Sigmoid colon (tissue), 7 donors: ENCODE data around the gene SPEM3. TPM values are rescaled to one million over a fixed set of nuclear protein-coding genes. Genes with fewer than 3 reads are reported as not detected.
A peak's percentile ranks its signal among the peaks of the same experiment; 100 is the strongest.

Source experiments
- DNase-seq: peaks from one replicate; pipeline ENCODE4 v3.0.0-alpha.2; 2019
- H3K27ac ChIP-seq, 4 donors: fragments of 200-600 bp; sonication (generic); one replicate each; pipeline ENCODE4 v1.5.1; 2016 to 2019; ENCODE audit warnings: mild to moderate bottlenecking in 1 of 4
- H3K27me3 ChIP-seq, 3 donors: fragments of 200-600 bp; sonication (generic); one replicate each; pipeline ENCODE4 v1.5.1; 2019; ENCODE audit warnings: mild to moderate bottlenecking in 1 of 3
- H3K36me3 ChIP-seq, 4 donors: fragments of 200-600 bp; sonication (generic); one replicate each; pipeline ENCODE4 v1.5.1; 2016 to 2019
- H3K4me1 ChIP-seq, 4 donors: fragments of 200-600 bp; sonication (generic); one replicate each; pipeline ENCODE4 v1.5.1; 2017 to 2019
- H3K4me3 ChIP-seq, 4 donors: fragments of 200-600 bp; sonication (generic); one replicate each; pipeline ENCODE4 v1.5.1; 2017 to 2019; ENCODE audit warnings: mild to moderate bottlenecking in 2 of 4, moderate library complexity in 1 of 4
- H3K9me3 ChIP-seq, 4 donors: fragments of 200-600 bp in 3 of 4; sonication (generic) in 3 of 4; one replicate each; pipeline versions ENCODE4 v1.5.1 to v1.6.1; 2013 to 2019
- EP300 ChIP-seq, 4 donors: sonication (generic); formaldehyde crosslinking; IDR thresholded peaks; one replicate each; pipeline ENCODE4 v1.6.1; 2017; ENCODE audit warnings: antibody characterized with exemption in 4 of 4
- POLR2A ChIP-seq, 2 donors: fragments of 450-650 bp; IDR thresholded peaks; one replicate each; pipeline ENCODE4 v1.6.1; 2016; ENCODE audit warnings: antibody characterized with exemption in 2 of 2, mild to moderate bottlenecking in 2 of 2, moderate library complexity in 2 of 2
- POLR2AphosphoS5 ChIP-seq, 4 donors: sonication (generic); formaldehyde crosslinking; IDR thresholded peaks; one replicate each; pipeline ENCODE4 v1.6.1; 2017; ENCODE audit warnings: antibody characterized with exemption in 4 of 4
- WGBS, 2 donors: extraction: QIAGEN DNeasy Blood & Tissue Kit; methylation state at CpG; one replicate each; pipeline ENCODE4 v1.1.7; 2013; 5-methylcytosine and 5-hydroxymethylcytosine counted together
- intact Hi-C: fragments of 100-400 bp; cut with DNase I; formaldehyde crosslinking; loops from one replicate; pipeline ENCODE4 v1.15.1; 2023
- polyA plus RNA-seq, 3 donors: library from polyadenylated mRNA; stranded (reverse); fragments of 200-250 nt; gene quantifications; one replicate each; pipeline ENCODE4 v1.2.3, GENCODE V29; 2013
- total RNA-seq, 4 donors: library from RNA; depleted of rRNA; stranded (reverse); fragments of >200 nt; gene quantifications; one replicate each; pipeline ENCODE4 v1.1.0, GENCODE V29; 2016
- TF ChIP-seq, protein P1 (sequence below), 4 experiments: fragments of 450-650 bp in 3 of 4; fragments of 200-600 bp in 1 of 4; IDR thresholded peaks; one replicate each; pipeline ENCODE4 v1.5.1; 2016 to 2019; ENCODE audit warnings: antibody characterized with exemption in 4 of 4, mild to moderate bottlenecking in 3 of 4, moderate library complexity in 2 of 4
- donor health status: healthy with polysubstance abuse.
- donor health status: Bipolar disorder and iron deficiency.
- donor health status: healthy.

Gene SPEM3
- total and polyA plus RNA-seq, 7 donors: not detected

GRCh38 chr17:7439462-7440112, 10.9 kb downstream of the SPEM3 start, which contains the start of gene FGF11:
Gene FGF11, plus strand, starts transcription at chr17:7439512. Its CDS starts 109 bp downstream, at chr17:7439621.
- Histone ChIP-seq H3K4me3 (peak within 1 kb of the TSS in 3 of 4 donors; percentile 14 to 43 (median 33)), H3K27me3 (peaks cover 46 to 79% (median 67%) of the 10 kb centered on the region in 3 donors), H3K4me1 (peaks cover 0 to 59% (median 51%) of the 10 kb centered on the region in 4 donors), H3K27ac (no peak within 1 kb of the TSS), H3K9me3 (no peaks in the 10 kb centered on the region), H3K36me3 (no peaks in the 10 kb centered on the region)
- intact Hi-C loops: no loop called here
- TF ChIP-seq POLR2AphosphoS5 (IDR thresholded peaks at IDR 0.05) (no peak), EP300 (IDR thresholded peaks at IDR 0.05) (no peak)
- TF ChIP-seq, protein P1, sequence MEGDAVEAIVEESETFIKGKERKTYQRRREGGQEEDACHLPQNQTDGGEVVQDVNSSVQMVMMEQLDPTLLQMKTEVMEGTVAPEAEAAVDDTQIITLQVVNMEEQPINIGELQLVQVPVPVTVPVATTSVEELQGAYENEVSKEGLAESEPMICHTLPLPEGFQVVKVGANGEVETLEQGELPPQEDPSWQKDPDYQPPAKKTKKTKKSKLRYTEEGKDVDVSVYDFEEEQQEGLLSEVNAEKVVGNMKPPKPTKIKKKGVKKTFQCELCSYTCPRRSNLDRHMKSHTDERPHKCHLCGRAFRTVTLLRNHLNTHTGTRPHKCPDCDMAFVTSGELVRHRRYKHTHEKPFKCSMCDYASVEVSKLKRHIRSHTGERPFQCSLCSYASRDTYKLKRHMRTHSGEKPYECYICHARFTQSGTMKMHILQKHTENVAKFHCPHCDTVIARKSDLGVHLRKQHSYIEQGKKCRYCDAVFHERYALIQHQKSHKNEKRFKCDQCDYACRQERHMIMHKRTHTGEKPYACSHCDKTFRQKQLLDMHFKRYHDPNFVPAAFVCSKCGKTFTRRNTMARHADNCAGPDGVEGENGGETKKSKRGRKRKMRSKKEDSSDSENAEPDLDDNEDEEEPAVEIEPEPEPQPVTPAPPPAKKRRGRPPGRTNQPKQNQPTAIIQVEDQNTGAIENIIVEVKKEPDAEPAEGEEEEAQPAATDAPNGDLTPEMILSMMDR (IDR thresholded peaks at IDR 0.05): no peak
- 3% methylated on average over 50 of the region's 50 CpGs for WGBS, 2 donors
- no peak for DNase-seq

DNA sequence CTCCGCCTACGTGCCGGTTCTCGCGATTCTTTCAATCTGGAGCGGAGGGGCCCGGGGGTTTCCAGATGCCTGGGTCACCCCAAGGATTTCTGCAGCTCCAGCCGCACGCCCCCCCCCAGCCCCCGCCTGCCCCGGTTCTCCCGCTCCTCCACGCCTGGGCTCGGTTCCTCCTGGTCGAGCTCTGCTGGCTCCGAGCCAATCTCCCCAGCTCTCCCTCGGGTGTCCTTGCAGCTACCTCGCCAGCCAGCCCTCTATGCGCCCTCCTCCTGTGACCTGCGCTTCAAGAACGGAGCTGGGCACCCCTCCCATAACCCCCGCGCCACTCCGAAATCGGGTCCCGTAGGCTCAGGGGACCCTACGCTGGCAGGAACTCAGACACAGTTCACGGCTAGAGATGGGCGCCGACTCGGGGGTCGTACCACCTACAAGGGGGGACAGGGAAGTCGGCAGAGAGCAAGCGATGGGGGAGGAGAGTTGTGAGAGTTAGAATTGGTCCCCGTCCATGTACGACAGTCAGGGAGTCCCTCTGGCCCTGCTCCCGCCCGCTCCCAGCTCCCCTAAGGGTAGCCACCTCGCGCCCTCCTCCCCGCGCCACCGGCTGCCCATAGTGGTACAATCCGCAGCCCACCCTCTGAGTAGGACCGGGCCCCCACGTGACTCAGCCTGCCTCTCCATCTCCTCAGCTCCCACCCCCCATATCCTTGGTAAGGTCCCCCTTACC, 11.6 kb downstream of the SPEM3 start:
- Histone ChIP-seq H3K4me3 (peak overlapping the region in 3 of 4 donors; percentile 14 to 43 (median 33)), H3K9me3 (no peaks in the 10 kb centered on the region), H3K27ac (no peak overlapping the region), H3K36me3 (no peaks in the 10 kb centered on the region), H3K4me1 (peaks cover 0 to 64% (median 55%) of the 10 kb centered on the region in 4 donors), H3K27me3 (peaks cover 53 to 79% (median 67%) of the 10 kb centered on the region in 3 donors)
- intact Hi-C loops: no loop called here
- TF ChIP-seq POLR2A (IDR thresholded peaks at IDR 0.05) (no peak), POLR2AphosphoS5 (IDR thresholded peaks at IDR 0.05) (peak in 1 of 4 donors; percentile 9)
- 2 to 3% methylated on average over 46 of the region's 46 CpGs for WGBS, 2 donors
- peak; percentile 80 for DNase-seq

DNA sequence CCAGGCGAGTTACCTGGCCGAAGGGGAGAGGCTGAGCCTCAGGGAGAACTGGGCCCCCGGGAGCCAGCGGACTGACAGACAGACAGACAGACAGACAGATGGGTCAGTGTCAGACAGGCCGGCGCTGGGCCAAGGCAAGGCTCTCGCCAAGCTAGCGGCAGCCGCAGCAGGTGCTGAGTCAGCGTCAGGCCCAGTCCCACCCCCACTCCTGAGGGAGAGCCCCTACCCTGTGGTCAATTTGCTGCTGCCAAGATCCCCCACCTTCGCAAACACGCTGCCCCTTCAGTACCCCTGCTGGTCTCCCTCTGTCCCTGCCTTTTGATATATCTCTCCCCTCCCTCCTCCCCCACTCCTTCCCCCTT, 12.2 kb downstream of the SPEM3 start:
- no peak for DNase-seq
- H3K4me1 ChIP-seq: peaks cover 0 to 64% (median 53%) of the 10 kb centered on the region in 4 donors

GRCh38 chr17:7441266-7441665, 12.6 kb downstream of the SPEM3 start:
- DNase-seq: no peak
- TF ChIP-seq POLR2A (IDR thresholded peaks at IDR 0.05) (no peak), EP300 (IDR thresholded peaks at IDR 0.05) (no peak), POLR2AphosphoS5 (IDR thresholded peaks at IDR 0.05) (no peak)
- TF ChIP-seq, protein P1 (IDR thresholded peaks at IDR 0.05): no peak
- intact Hi-C loops: no loop called here
- Histone ChIP-seq H3K9me3 (no peaks in the 10 kb centered on the region), H3K4me3 (no peak overlapping the region), H3K4me1 (peaks cover 0 to 61% (median 49%) of the 10 kb centered on the region in 4 donors), H3K27me3 (peaks cover 45 to 79% (median 67%) of the 10 kb centered on the region in 3 donors), H3K36me3 (no peaks in the 10 kb centered on the region), H3K27ac (no peak overlapping the region)
- WGBS, 2 donors: 73 to 81% methylated on average over 7 of the region's 7 CpGs

More for the DNA sequence above, 12.2 kb downstream of the SPEM3 start:
- WGBS, 2 donors: 10% methylated on average over 12 of the region's 12 CpGs
- Histone ChIP-seq H3K27ac (no peak overlapping the region), H3K27me3 (peaks cover 50 to 79% (median 68%) of the 10 kb centered on the region in 3 donors), H3K9me3 (no peaks in the 10 kb centered on the region), H3K4me3 (no peak overlapping the region), H3K36me3 (no peaks in the 10 kb centered on the region)
- intact Hi-C loops: no loop called here
- TF ChIP-seq, protein P1 (IDR thresholded peaks at IDR 0.05): no peak
- no peak for TF ChIP-seq POLR2A (IDR thresholded peaks at IDR 0.05)

- Histone ChIP-seq H3K4me1 (peaks cover 0 to 58% (median 43%) of the 10 kb centered on the region in 4 donors), H3K27ac (no peak overlapping the region), H3K4me3 (no peak overlapping the region), H3K9me3 (no peaks in the 10 kb centered on the region), H3K27me3 (peaks cover 42 to 81% (median 74%) of the 10 kb centered on the region in 3 donors), H3K36me3 (no peaks in the 10 kb centered on the region)
- 72 to 91% methylated on average over 2 of the region's 2 CpGs for WGBS, 2 donors
- TF ChIP-seq EP300 (IDR thresholded peaks at IDR 0.05) (no peak), POLR2AphosphoS5 (IDR thresholded peaks at IDR 0.05) (no peak), POLR2A (IDR thresholded peaks at IDR 0.05) (no peak)
- TF ChIP-seq, protein P1 (IDR thresholded peaks at IDR 0.05): no peak
- no peak for DNase-seq
- intact Hi-C loops: no loop called here
Measured at GRCh38 chr17:7442142-7442541, 13.5 kb downstream of the SPEM3 start.
